ENCODE data around the gene NUCB1.

The NUCB1 gene

DNA sequence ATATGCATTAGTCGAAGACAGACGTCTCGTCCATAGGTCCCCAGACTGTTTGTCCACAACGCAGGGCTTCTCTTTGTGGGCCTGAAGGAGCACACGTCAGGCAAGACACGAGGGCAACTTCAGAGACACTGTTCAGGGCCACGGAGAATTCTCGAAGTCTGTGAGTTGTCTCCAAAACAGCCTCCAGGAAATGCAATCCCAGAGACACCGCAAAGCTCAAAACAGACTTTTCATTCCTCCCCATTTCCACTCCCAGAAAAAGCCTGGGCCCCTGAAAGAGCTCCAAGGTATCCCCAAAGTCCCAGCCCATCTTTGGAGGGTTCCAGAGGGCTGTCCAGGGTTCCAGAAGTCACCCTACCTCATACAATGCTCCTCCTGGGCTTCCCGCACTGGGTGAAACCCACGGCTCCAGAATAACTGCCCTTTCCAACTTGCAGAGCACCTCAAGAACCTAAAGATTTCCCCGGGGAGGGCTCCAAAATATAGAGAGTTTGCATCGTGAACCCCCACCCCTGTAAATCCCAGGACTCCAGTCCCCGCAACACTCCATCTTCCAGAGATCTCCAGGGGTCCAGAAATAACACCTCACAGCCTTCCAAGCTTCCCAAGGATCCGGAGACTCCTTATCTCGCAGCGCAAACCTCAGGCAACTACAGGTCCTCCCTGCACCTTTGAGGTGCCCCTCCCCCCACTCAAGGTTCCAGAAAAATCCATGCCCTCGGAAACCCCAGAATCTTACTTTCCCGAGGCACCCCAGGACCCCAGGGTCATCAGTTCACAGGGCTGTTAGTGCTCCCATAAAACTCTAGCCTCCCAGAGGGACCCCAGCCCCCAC, 64.3 kb downstream of the NUCB1 start:
- DNase-seq = no peak

GRCh38 chr19:48965040-48965805, 65.1 kb downstream of the NUCB1 start, which contains the start of gene FTL:
Gene FTL, plus strand, starts transcription at chr19:48965309. Its CDS starts 199 bp downstream, at chr19:48965508.
- DNase-seq = peak; percentile 91 to 98

DNA sequence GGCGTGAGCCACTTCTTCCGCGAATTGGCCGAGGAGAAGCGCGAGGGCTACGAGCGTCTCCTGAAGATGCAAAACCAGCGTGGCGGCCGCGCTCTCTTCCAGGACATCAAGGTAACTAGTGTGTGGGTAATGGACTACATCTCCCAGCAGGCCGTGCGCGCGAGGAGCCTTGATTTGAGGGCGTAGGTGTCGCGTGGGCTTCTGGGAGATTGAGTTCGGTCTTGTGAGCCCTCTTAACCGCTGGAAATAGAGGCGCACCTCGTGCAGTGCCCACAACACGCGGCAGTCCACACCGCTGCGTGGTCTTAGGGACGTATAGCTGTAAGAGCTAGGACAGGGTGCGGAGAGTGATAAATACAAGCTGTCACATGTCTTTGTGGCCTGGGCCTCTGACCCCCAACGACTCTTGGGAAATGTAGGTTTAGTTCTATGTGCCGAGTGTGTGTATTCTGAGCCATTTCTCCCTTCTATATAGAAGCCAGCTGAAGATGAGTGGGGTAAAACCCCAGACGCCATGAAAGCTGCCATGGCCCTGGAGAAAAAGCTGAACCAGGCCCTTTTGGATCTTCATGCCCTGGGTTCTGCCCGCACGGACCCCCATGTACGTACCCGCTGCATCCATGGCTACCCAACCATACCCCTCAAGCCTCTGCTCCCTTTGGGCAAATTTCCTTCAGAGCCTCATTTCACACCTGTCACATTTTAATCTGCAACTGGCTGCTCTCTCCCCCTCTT, 65.9 kb downstream of the NUCB1 start:
- peak; percentile 88 to 91 for DNase-seq

DNA sequence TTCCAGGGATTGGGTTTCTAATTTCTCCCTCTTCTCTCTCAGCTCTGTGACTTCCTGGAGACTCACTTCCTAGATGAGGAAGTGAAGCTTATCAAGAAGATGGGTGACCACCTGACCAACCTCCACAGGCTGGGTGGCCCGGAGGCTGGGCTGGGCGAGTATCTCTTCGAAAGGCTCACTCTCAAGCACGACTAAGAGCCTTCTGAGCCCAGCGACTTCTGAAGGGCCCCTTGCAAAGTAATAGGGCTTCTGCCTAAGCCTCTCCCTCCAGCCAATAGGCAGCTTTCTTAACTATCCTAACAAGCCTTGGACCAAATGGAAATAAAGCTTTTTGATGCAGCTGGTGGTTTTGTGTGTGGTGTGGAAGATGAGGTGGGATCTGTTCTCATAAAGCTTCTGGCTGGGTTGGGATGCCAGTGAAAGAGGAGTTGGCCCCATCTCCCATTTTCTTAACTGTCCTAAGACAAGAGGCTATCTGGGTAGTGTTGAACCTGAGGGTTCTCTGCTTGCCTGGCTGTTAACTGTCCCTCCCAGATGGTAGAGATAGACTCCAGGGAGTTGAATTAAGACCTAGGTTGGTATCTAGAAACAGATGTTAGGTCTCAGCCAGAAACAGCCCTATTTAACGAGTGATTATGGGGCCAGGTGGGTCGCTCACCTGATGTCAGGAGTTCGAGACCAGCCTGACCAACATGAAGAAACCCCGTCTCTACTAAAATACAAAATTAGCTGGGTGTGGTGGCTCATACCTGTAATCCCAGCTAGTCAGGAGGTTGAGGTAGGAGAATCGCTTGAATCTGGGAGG, 66.6 kb downstream of the NUCB1 start:
- no peak for DNase-seq

DNA sequence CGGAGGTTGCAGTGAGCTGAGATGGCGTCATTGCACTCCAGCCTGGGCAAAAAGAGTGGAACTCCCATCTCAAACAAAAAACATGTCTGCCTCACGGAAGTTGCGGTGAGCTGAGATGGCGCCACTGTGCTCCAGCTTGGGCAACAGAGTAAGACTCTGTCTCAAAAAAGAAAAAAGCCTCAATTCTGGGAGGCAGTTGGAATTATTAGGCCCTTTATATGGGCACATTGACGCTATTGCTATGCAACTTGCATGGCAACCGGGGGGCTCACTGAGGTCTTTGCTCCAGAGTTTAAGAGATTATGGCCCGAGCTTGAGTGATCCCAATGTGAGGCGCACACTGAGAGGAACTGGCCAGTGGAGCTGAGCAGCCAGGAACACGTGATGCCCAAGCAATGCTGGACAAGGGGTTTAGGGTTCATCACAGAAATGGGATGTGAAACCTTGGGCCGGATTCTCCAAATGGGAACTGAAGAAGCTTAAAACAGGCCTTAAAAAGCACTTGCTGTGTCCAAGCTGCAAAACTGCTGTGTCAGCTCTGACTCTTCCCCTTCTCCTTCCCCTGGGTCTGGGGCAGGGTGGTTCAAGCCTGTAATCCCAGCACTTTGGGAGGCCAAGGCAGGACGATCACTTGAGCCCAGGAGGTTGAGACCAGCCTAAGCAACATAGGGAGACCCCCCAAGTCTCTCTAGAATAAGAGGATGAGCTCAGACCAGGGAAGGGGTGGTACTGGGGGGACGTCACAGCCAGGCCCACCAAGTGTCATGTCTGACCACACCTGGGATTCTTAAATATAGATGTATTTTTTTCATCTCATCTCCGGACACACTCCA, 67.5 kb downstream of the NUCB1 start:
- DNase-seq = no peak

DNA sequence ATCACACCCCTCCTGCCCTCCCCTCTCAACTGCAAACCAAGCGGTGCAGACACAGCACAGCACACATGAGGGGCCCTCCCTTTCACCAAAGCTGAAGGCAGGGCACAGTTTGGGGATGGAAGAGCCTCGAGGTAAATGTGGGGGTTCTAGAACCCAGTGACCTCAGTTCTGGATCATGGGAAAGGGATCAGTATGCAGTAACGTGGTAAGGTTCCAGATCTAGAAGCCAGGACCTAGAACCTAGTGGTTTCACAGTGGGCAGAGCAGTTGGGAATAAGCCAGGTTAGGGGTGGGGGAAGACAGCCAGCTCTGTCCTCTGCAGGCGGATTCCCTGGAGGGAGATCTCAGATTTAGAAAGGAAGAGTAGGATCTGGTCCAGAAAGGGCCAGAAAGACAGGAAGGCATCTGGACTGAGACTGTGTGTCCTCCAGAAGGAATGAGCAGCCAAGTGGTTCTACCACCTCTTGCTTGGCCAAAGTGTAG, 68.1 kb downstream of the NUCB1 start:
- no peak for DNase-seq

DNA sequence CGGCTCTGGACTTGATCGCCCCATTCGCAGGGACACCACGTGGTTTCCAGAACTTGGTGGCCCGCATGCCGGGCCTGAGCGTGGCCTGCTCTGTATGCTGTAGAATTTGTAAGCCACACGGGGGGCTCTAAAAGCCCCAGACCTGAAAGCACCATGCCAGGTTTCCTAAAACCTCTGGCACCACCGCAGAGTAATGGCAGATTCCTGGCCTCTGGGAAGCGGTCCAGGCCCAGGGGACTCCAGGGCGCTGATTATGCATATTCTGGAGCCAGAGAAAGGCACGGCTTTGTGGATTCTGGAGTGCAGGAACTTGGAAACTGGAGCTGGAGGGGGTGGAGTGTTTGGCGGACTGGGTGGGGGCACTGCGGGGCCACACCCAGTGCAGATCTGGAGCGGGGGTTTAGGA, 68.7 kb downstream of the NUCB1 start:
- no peak for DNase-seq

- peak in 1 of 2 experiments; percentile 41 for DNase-seq
Measured at GRCh38 chr19:48969276-48970138, 69.4 kb downstream of the NUCB1 start.

GRCh38 chr19:48970139-48970766, 70.1 kb downstream of the NUCB1 start:
- no peak for DNase-seq

DNA sequence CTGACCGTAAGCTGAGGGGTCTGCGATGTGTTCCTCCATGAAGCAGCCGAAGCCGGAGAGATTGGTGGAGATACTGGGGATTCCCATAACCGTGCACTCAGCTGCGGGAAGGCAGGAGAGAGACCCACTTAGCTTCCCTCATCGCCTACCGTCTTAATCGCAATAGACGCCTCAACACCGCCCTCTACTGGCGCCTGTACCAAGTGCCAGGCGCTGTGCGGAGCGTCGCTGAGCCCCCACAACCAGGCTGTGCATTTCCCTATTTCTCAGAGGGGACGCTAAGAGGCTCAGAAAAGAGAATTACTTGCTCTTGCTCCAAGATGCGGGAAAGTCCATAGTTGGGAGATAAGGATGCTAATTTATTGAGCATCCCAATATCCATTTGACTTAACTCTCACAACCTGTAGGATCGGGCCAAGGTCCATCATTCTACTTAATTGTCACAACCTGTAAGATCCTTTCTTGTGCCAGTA, 70.8 kb downstream of the NUCB1 start:
- peak; percentile 58 to 79 for DNase-seq

All from NCI-H446 (cell line).